Astrocyte of the cerebellum (primary cell): ENCODE measurements around the gene DLST.

Experiments
- DNase-seq: peaks from one replicate; pipeline ENCODE4 v3.0.0-alpha.2; 2011; ENCODE audit warnings: low read depth
- H3K4me3 ChIP-seq: 2 replicates; pipeline ENCODE4 v1.5.1; 2011; ENCODE audit warnings: mild to moderate bottlenecking, low read depth, low read length, moderate library complexity
- in situ Hi-C: cut with HindIII; loops from 2 replicates; pipeline ENCODE4 v1.10.0; 2017; ENCODE audit warnings: low sequenced_read_pairs
- TF ChIP-seq, protein P1 (sequence below): IDR thresholded peaks from 2 replicates; pipeline ENCODE4 v1.5.1; 2012; ENCODE audit warnings: low read length, low read depth, moderate library complexity, mild to moderate bottlenecking; ENCODE audit errors: missing control alignments

DLST gene

GRCh38 chr14:74912801-74913200, 31.1 kb downstream of the DLST start:
- in situ Hi-C loops = loop anchor here (25.0 kb wide), 1 partner anchor 174 kb away; no protein-coding TSS in a partner anchor
- DNase-seq = no peak
- TF ChIP-seq, protein P1, sequence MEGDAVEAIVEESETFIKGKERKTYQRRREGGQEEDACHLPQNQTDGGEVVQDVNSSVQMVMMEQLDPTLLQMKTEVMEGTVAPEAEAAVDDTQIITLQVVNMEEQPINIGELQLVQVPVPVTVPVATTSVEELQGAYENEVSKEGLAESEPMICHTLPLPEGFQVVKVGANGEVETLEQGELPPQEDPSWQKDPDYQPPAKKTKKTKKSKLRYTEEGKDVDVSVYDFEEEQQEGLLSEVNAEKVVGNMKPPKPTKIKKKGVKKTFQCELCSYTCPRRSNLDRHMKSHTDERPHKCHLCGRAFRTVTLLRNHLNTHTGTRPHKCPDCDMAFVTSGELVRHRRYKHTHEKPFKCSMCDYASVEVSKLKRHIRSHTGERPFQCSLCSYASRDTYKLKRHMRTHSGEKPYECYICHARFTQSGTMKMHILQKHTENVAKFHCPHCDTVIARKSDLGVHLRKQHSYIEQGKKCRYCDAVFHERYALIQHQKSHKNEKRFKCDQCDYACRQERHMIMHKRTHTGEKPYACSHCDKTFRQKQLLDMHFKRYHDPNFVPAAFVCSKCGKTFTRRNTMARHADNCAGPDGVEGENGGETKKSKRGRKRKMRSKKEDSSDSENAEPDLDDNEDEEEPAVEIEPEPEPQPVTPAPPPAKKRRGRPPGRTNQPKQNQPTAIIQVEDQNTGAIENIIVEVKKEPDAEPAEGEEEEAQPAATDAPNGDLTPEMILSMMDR = no peak
- H3K4me3 ChIP-seq = no peak overlapping the region

GRCh38 chr14:74913393-74913910, 31.7 kb downstream of the DLST start:
- DNase-seq = no peak
- no peak overlapping the region for H3K4me3 ChIP-seq
- TF ChIP-seq, protein P1 = no peak
- in situ Hi-C loops = loop anchor here (25.0 kb wide), 1 partner anchor 174 kb away; no protein-coding TSS in a partner anchor

GRCh38 chr14:74913986-74914573, 32.4 kb downstream of the DLST start:
- TF ChIP-seq, protein P1 = peak; percentile 92
- DNase-seq = peak; percentile 56
- no peak overlapping the region for H3K4me3 ChIP-seq
- in situ Hi-C loops = loop anchor here (25.0 kb wide), 1 partner anchor 173 kb away; no protein-coding TSS in a partner anchor

GRCh38 chr14:74915426-74915825, 33.7 kb downstream of the DLST start:
- no peak for DNase-seq
- TF ChIP-seq, protein P1 = no peak
- in situ Hi-C loops = loop anchor here (25.0 kb wide), 1 partner anchor 172 kb away; no protein-coding TSS in a partner anchor
- H3K4me3 ChIP-seq = no peak overlapping the region

DNA sequence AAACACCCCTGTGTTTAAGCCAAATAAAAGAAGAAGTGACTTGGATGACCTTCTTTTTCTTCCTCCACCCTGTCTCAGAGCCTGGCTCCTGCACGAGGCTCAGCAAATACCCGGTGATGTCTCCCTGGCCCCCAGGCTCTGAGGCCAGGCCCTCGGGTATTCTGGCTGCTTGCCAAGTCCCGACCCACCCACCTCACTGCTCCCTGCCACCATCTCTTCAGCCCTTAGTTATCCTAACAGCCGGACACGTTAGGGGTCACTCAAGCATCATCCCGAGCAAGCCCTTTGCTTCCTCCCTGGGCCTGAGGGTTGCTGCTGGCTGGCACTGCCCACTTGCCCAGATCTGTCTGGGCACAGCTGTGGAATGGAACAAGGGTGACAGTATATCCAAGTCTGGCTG, 34.1 kb downstream of the DLST start:
- in situ Hi-C loops = loop anchor here (25.0 kb wide), 1 partner anchor 171 kb away; no protein-coding TSS in a partner anchor
- no peak for DNase-seq
- TF ChIP-seq, protein P1 = no peak
- H3K4me3 ChIP-seq = no peak overlapping the region

GRCh38 chr14:74917178-74917543, 35.4 kb downstream of the DLST start:
- TF ChIP-seq, protein P1 = no peak
- no peak overlapping the region for H3K4me3 ChIP-seq
- DNase-seq = no peak
- in situ Hi-C loops = loop anchor here (25.0 kb wide), 1 partner anchor 170 kb away; no protein-coding TSS in a partner anchor
